GM18868 (cell line): ENCODE results near the gene SLC9A9.

Experiments used
- ATAC-seq: cut with Tn5 transposase; IDR thresholded peaks from one replicate; pipeline ENCODE4 v1.9.1; 2021; ENCODE audit warnings: mild to moderate bottlenecking, moderate library complexity; ENCODE audit not compliant: unreplicated experiment

SLC9A9 gene

GRCh38 chr3:143763564-143764162, 84.6 kb downstream of the SLC9A9 start:
- ATAC-seq = no peak

- ATAC-seq = no peak
Measured at GRCh38 chr3:143757691-143758090, 90.6 kb downstream of the SLC9A9 start.

- peak; percentile 49 for ATAC-seq
Measured at GRCh38 chr3:143755978-143756377, 92.3 kb downstream of the SLC9A9 start.

- no peak for ATAC-seq
Measured at GRCh38 chr3:143754090-143754489, 94.2 kb downstream of the SLC9A9 start.

GRCh38 chr3:143753456-143753855, 94.8 kb downstream of the SLC9A9 start:
- no peak for ATAC-seq

GRCh38 chr3:143753006-143753405, 95.3 kb downstream of the SLC9A9 start:
- no peak for ATAC-seq

GRCh38 chr3:143751643-143752178, 96.6 kb downstream of the SLC9A9 start:
- peak; percentile 65 for ATAC-seq

- ATAC-seq = no peak
Measured at GRCh38 chr3:143750841-143751240, 97.4 kb downstream of the SLC9A9 start.

- no peak for ATAC-seq
Measured at GRCh38 chr3:143749926-143750325, 98.3 kb downstream of the SLC9A9 start.

- no peak for ATAC-seq
Measured at GRCh38 chr3:143737065-143737464, 111.2 kb downstream of the SLC9A9 start.

GRCh38 chr3:143736205-143736997, 111.9 kb downstream of the SLC9A9 start:
- no peak for ATAC-seq

- ATAC-seq = no peak
Measured at GRCh38 chr3:143731776-143732175, 116.5 kb downstream of the SLC9A9 start.

- ATAC-seq = no peak
Measured at GRCh38 chr3:143731320-143731719, 116.9 kb downstream of the SLC9A9 start.

GRCh38 chr3:143727391-143727790, 120.9 kb downstream of the SLC9A9 start:
- no peak for ATAC-seq

GRCh38 chr3:143726727-143727126, 121.5 kb downstream of the SLC9A9 start:
- ATAC-seq = no peak

GRCh38 chr3:143720381-143720780, 127.9 kb downstream of the SLC9A9 start:
- no peak for ATAC-seq

GRCh38 chr3:143718463-143718862, 129.8 kb downstream of the SLC9A9 start:
- no peak for ATAC-seq

GRCh38 chr3:143716731-143717130, 131.5 kb downstream of the SLC9A9 start:
- no peak for ATAC-seq

- no peak for ATAC-seq
Measured at GRCh38 chr3:143712522-143712921, 135.7 kb downstream of the SLC9A9 start.

GRCh38 chr3:143707848-143708247, 140.4 kb downstream of the SLC9A9 start:
- ATAC-seq = no peak

GRCh38 chr3:143700431-143700975, 147.8 kb downstream of the SLC9A9 start:
- ATAC-seq = no peak

GRCh38 chr3:143699424-143699823, 148.8 kb downstream of the SLC9A9 start:
- no peak for ATAC-seq
